ENCODE measurements around the gene ABCA2.

ABCA2 gene

GRCh38 chr9:137027369-137028262, at the start of gene ABCA2:
Gene ABCA2, minus strand, starts transcription at chr9:137028237. Its CDS starts 97 bp downstream, at chr9:137028140.
- Histone ChIP-seq H3K4me1 (ENCODE audit: insufficient read depth, low read length, poor library complexity, severe bottlenecking) (peaks cover 50% of the 10 kb centered on the region), H3K4me2 (ENCODE audit: low read depth, low read length, poor library complexity, severe bottlenecking) (peak within 1 kb of the TSS; percentile 90), H3K9me2 (replicated peaks; ENCODE audit: low read depth, low read length) (no peaks in the 10 kb centered on the region), H3K27me3 (ENCODE audit: insufficient read depth, low read length, poor library complexity, severe bottlenecking) (no peaks in the 10 kb centered on the region), H3K36me3 (ENCODE audit: insufficient read depth, low read length) (no peaks in the 10 kb centered on the region), H3K9me3 (ENCODE audit: insufficient read depth, low read depth, low read length) (no peaks in the 10 kb centered on the region), H2AFZ (ENCODE audit: low read length) (peak within 1 kb of the TSS; percentile 93), H3K79me2 (ENCODE audit: insufficient read depth, low read length) (peaks cover 5% of the 10 kb centered on the region; the same call in 1 of the 2 replicates), H3F3A (ENCODE audit: low read depth) (peaks cover 7% of the 10 kb centered on the region; the same call in 1 of the 2 replicates), H3K4me3 (ENCODE audit: low read length, poor library complexity, severe bottlenecking) (peak within 1 kb of the TSS; percentile 81), H3K9ac (ENCODE audit: low read depth, low read length, poor library complexity, severe bottlenecking) (peak within 1 kb of the TSS; percentile 92), H4K20me1 (ENCODE audit: insufficient read depth, low read length, poor library complexity, severe bottlenecking) (peaks cover 5% of the 10 kb centered on the region)
- TF ChIP-seq CTCF (conservative IDR thresholded peaks at IDR 0.05; ENCODE audit: low read length) (no peak), EZH2phosphoT487 (IDR thresholded peaks at IDR 0.05; ENCODE audit: borderline replicate concordance) (no peak)

DNA sequence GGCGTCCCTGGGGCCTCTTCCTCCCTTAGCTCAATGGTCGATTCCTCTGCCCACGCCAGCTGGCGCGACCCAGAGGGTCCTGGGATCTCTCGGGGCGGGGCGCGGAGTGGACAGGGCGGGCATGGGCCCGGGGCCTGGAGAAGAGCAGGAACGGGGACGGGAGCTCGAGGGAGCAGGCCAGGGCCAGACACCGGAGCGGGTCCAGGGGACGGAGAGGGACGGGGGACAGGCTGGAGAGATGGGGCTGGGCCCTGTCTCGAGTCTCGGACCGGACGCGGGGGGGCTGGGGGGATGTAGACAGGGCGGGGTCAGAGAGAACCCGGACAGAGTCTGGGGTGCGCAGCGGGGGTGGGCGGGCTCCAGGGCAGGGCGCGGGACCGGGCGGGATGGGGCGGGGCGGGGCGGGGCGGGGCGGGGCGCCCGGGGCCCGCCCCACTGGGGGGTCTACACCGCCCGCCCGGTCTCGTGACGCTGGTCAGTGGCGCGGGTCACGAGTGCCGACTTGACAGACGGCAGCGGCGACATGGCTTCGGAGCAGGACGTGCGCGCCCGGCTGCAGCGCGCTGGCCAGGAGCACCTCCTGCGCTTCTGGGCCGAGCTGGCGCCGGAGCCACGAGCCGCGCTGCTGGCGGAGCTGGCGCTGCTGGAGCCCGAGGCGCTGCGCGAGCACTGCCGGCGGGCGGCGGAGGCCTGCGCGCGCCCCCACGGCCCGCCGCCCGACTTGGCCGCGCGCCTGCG, 49.1 kb upstream of the ABCA2 start, which contains the start of gene UAP1L1:
UAP1L1 (plus strand) TSS at position 508 of the 738 bp plus-strand sequence; CDS start at position 524, 16 bp downstream.
- no peaks in the 10 kb centered on the region for H3K9me3 ChIP-seq (ENCODE audit: insufficient read depth, low read depth, low read length)
- no peaks in the 10 kb centered on the region for H3K27me3 ChIP-seq (ENCODE audit: insufficient read depth, low read length, poor library complexity, severe bottlenecking)
- no peaks in the 10 kb centered on the region for H3K9me2 ChIP-seq (replicated peaks; ENCODE audit: low read depth, low read length)
- H3K4me1 ChIP-seq (ENCODE audit: insufficient read depth, low read length, poor library complexity, severe bottlenecking), result no peaks in the 10 kb centered on the region
- H3K9ac ChIP-seq (ENCODE audit: low read depth, low read length, poor library complexity, severe bottlenecking), result peak within 1 kb of the TSS; percentile 62
- H3K79me2 ChIP-seq (ENCODE audit: insufficient read depth, low read length), result peaks cover 5% of the 10 kb centered on the region; the same call in 1 of the 2 replicates
- peak within 1 kb of the TSS; percentile 73 for H3K4me3 ChIP-seq (ENCODE audit: low read length, poor library complexity, severe bottlenecking)
- TF ChIP-seq CTCF (conservative IDR thresholded peaks at IDR 0.05; ENCODE audit: low read length) (no peak), EZH2phosphoT487 (IDR thresholded peaks at IDR 0.05; ENCODE audit: borderline replicate concordance) (no peak)
- H3F3A ChIP-seq (ENCODE audit: low read depth), result no peaks in the 10 kb centered on the region
- no peak within 1 kb of the TSS for H2AFZ ChIP-seq (ENCODE audit: low read length)
- H4K20me1 ChIP-seq (ENCODE audit: insufficient read depth, low read length, poor library complexity, severe bottlenecking), result peaks cover 5% of the 10 kb centered on the region
- H3K36me3 ChIP-seq (ENCODE audit: insufficient read depth, low read length), result no peaks in the 10 kb centered on the region
- peak within 1 kb of the TSS; percentile 69 for H3K4me2 ChIP-seq (ENCODE audit: low read depth, low read length, poor library complexity, severe bottlenecking)

- Histone ChIP-seq H3K4me2 (ENCODE audit: low read depth, low read length, poor library complexity, severe bottlenecking) (peak overlapping the region; percentile 18), H4K20me1 (ENCODE audit: insufficient read depth, low read length, poor library complexity, severe bottlenecking) (peaks cover 5% of the 10 kb centered on the region), H3K9ac (ENCODE audit: low read depth, low read length, poor library complexity, severe bottlenecking) (peak overlapping the region; percentile 7), H3K4me1 (ENCODE audit: insufficient read depth, low read length, poor library complexity, severe bottlenecking) (no peaks in the 10 kb centered on the region), H2AFZ (ENCODE audit: low read length) (no peak overlapping the region), H3K36me3 (ENCODE audit: insufficient read depth, low read length) (no peaks in the 10 kb centered on the region), H3K4me3 (ENCODE audit: low read length, poor library complexity, severe bottlenecking) (no peak overlapping the region), H3K9me2 (replicated peaks; ENCODE audit: low read depth, low read length) (no peaks in the 10 kb centered on the region), H3K27me3 (ENCODE audit: insufficient read depth, low read length, poor library complexity, severe bottlenecking) (no peaks in the 10 kb centered on the region), H3F3A (ENCODE audit: low read depth) (no peaks in the 10 kb centered on the region), H3K79me2 (ENCODE audit: insufficient read depth, low read length) (peaks cover 6% of the 10 kb centered on the region; the same call in 1 of the 2 replicates), H3K9me3 (ENCODE audit: insufficient read depth, low read depth, low read length) (no peaks in the 10 kb centered on the region)
- no peak for TF ChIP-seq CTCF (conservative IDR thresholded peaks at IDR 0.05; ENCODE audit: low read length)
- no peak for TF ChIP-seq EZH2phosphoT487 (IDR thresholded peaks at IDR 0.05; ENCODE audit: borderline replicate concordance)
Measured at GRCh38 chr9:137076636-137077009, 48.6 kb upstream of the ABCA2 start.
